ENCODE results near the gene GALNT18. TPM values are rescaled to one million over a fixed set of nuclear protein-coding genes. Genes with fewer than 3 reads are reported as not detected.

Gene GALNT18
- total RNA-seq, 1 donor: 2.4 TPM

GRCh38 chr11:11294551-11294855 lies 327.3 kb downstream of the GALNT18 start:
- DNase-seq (ENCODE audit: low read depth): no peak
- TF ChIP-seq CTCF (IDR thresholded peaks at IDR 0.05; ENCODE audit: insufficient read depth, low read length): no peak
- no peak overlapping the region for H3K4me3 ChIP-seq (ENCODE audit: low read depth, low read length)

- H3K4me3 ChIP-seq (ENCODE audit: low read depth, low read length): no peak overlapping the region
- TF ChIP-seq CTCF (IDR thresholded peaks at IDR 0.05; ENCODE audit: insufficient read depth, low read length): no peak
- no peak for DNase-seq (ENCODE audit: low read depth)
These were observed 327.8 kb downstream of the GALNT18 start for GRCh38 chr11:11293798-11294550.

GRCh38 chr11:11292839-11293238 lies 329.0 kb downstream of the GALNT18 start:
- H3K4me3 ChIP-seq (ENCODE audit: low read depth, low read length): no peak overlapping the region
- no peak for TF ChIP-seq CTCF (IDR thresholded peaks at IDR 0.05; ENCODE audit: insufficient read depth, low read length)
- DNase-seq (ENCODE audit: low read depth): no peak

GRCh38 chr11:11291041-11292015 lies 330.5 kb downstream of the GALNT18 start:
- TF ChIP-seq CTCF (IDR thresholded peaks at IDR 0.05; ENCODE audit: insufficient read depth, low read length): no peak
- no peak overlapping the region for H3K4me3 ChIP-seq (ENCODE audit: low read depth, low read length)
- DNase-seq (ENCODE audit: low read depth): no peak

- no peak overlapping the region for H3K4me3 ChIP-seq (ENCODE audit: low read depth, low read length)
- TF ChIP-seq CTCF (IDR thresholded peaks at IDR 0.05; ENCODE audit: insufficient read depth, low read length): no peak
- no peak for DNase-seq (ENCODE audit: low read depth)
These were observed 331.5 kb downstream of the GALNT18 start for GRCh38 chr11:11290354-11290753.

GRCh38 chr11:11289669-11290068 lies 332.1 kb downstream of the GALNT18 start:
- no peak for TF ChIP-seq CTCF (IDR thresholded peaks at IDR 0.05; ENCODE audit: insufficient read depth, low read length)
- DNase-seq (ENCODE audit: low read depth): no peak
- H3K4me3 ChIP-seq (ENCODE audit: low read depth, low read length): no peak overlapping the region
